GM21737 (cell line): ENCODE measurements around the gene OPRL1.

Source experiments
- ATAC-seq: cut with Tn5 transposase; IDR thresholded peaks from one replicate; pipeline ENCODE4 v1.9.1; 2021; ENCODE audit warnings: mild to moderate bottlenecking, moderate library complexity; ENCODE audit not compliant: unreplicated experiment

OPRL1 gene

DNA sequence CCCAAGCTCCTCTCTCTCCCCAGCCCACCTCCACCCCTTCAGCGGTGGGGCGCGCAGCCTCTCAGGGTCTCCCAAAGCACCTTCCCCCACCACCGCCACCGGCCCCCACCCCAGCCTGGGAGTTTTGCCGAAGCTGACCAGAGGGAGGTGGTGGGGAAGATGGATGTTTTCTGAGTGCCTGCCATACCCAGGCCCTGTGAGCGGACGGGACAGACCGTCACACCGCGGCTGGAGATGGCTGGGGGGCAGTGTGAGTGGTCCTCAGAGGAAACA lies 38.2 kb upstream of the OPRL1 start:
- no peak for ATAC-seq

DNA sequence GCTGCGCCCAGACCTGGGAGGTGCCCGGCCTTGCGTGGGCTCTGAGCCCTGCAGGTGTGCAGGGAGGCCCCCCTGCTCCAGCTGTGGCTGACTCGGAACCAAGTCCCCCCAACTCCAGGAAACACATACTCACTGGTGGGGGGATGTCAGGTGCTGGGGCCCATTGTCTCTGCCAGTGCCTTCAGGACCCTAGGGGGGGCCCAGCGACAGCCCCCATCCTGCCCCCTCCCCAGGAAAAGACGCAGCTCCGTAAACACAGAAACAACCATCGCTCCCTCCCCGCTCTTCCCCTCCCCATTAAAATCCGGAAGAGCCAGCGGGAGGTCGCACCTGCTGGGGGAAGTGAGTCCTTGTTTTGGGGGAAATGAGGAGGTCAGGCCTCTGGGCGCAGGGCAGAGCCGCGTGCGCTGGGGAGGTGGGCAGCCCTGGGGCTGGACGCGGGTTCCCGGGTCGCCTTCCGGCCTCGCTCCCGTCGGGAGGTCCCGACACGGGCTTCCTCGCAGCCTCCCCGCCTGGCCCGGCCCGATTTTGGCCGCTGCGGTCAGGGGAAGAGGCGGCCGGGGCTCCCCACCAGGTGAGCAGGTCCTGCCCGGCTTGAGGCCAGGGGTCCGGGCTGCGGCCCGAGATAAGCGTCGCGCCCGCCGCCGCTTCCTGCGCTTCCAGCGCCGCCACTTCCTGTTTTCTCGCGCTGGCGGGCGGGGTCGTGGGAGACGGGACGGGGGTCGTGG lies 37.7 kb upstream of the OPRL1 start:
- no peak for ATAC-seq

DNA sequence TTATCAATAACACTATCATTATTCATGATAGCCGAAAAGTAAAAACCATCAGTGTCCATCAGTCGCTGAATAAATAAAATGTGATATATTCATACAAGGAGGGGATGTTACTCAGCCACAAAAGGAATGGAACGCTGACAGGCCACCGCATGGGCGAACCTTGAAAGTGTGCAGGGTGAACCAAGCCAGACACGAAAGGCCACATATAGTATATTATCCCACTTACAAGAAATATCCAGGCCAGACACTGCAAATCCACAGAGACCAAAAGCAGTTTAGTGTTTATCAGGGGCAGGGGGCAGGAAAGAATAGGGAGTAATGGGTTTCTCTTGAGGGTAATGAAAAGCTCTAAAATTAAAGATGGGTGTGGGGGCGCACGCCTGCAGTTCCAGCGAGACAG lies 36.1 kb upstream of the OPRL1 start:
- ATAC-seq, result no peak

DNA sequence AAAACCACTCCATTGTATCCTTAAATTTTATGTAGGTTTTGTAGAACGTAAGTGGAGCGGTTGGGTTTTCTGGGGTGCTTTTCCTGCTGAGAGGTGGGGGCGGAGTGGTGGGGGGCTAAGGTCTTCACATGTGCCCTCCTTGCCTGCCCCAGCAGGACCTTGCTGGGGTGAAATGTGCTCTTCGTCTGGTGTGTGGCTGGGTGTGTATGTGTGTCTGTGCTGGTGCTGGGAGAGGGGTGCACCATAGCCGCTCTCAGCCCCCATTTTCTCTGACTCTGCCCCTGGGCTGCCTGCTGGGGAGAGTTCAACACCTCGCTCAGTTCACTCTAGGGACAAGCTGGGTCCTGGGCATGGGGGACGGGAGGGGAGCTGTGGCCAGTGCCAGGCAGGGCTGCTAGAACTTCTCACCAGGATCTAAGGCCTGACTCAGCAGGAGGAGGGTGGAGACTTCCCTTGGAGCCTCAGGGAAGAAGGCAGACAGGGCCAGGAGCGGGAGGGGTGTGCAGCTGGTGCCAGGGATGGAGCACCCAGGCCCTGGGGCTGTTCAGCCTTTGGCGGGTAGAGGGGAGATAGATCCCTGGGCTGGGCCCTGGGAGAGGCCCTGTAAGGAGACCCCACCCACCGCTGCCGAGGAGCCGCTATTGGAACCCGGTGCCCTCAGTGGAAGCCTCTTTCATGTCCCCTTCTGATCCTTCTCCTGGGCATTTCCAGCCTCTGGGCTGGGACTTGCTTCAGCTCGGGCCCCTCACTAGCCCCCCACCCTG lies 35.2 kb upstream of the OPRL1 start:
- ATAC-seq, result no peak

DNA sequence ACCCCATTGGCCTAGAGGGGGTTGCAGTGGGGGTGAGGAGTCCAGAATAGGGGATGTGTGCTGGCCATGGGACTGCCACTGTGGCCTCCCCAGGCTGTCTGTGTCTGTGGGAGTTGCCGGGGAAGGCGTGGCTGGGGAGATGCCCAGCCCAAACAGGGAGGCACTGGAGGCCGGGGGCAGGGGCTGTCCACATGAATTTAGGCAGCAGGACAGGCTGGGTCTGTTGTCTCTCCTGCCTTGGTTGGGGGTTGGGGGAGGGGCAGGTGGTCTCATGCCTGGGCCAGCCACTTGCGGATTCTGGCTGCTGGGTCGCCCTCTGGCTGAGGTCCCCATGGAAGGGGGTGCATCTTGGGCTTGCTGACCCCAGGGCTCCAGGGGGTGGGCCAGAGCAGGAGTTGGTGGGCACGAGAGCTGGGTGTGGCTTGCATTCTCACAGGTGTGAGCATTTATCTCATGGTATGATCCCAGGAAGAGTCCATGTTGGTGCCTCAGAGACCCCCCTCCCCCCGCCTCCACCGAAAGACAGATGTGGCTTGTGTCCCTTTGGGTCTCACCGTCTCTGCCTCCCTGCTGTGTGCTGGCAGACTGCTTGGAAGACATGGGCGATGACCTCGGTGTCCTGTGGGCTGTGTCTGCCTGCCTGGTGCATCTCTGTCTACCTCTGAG lies 34.4 kb upstream of the OPRL1 start:
- ATAC-seq, result no peak

DNA sequence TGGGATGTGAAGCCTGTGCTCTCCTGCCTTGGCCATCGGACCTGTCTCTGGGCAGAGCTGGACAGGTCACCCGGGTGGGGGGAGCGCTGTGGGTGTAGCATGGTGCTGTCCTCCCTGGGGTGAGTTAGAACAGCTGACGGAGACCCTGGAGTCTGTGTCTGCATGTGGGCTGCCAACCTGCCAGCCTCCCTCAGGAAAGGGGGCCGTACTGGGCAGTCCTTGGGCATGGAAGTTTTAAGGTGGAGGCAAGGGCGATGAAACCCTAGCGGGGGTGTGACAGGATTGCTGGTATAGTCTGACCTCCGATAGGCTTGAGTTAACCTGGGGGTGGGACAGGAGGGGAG lies 32.9 kb upstream of the OPRL1 start:
- ATAC-seq, result no peak

DNA sequence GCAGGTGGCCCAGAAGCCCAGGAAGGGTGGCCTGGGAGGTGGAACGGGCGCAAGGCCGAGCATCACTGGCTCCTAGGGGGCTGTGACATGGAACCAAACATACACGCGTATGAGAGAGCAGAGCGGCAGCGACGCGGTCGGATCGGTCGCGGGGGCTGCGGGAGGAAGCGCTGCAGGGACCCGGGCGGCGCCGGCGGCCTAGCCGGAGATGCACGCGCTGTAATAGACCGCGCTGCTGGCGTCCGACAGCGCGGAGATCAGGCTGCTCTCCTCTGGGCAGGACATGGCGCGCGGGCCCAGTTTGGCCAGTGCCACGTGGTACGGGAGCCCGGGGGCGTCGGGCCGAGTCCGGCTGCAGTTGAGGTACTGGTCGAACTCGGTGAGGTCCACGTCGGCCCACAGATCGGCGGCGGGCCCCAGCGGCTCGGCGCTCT lies 31.9 kb upstream of the OPRL1 start:
- ATAC-seq, result no peak

DNA sequence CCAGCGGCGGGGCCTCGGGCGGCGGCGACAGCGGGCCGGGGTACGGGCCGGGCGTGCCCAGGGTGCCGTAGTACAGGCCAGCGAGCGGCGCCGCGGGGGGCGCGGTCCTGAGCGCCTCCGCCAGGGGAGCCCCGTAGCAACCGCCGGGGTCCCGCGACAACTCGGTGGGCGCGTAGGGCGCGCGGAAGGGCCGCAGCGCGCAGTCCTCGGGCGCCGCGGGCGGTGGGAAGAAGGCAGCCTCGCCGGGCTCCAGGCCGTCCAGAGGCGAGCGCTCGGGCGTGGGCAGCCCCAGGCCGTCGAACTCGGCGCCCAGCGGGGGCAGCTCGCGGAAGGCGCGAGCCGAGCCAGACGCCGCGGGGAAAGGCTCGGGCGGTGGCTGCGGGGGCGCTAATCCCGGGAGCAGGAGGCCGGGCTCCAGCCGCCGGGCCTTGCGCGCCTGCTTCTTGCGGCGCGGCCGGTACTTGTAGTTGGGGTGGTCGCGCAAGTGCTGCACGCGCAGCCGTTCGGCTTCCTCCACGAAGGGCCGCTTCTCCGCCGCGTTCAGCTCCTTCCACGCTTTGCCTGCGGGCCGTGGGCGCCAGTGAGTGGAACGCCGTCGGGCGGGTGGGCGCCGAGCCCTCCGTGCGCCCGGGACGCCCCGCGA lies 31.4 kb upstream of the OPRL1 start:
- ATAC-seq, result no peak

DNA sequence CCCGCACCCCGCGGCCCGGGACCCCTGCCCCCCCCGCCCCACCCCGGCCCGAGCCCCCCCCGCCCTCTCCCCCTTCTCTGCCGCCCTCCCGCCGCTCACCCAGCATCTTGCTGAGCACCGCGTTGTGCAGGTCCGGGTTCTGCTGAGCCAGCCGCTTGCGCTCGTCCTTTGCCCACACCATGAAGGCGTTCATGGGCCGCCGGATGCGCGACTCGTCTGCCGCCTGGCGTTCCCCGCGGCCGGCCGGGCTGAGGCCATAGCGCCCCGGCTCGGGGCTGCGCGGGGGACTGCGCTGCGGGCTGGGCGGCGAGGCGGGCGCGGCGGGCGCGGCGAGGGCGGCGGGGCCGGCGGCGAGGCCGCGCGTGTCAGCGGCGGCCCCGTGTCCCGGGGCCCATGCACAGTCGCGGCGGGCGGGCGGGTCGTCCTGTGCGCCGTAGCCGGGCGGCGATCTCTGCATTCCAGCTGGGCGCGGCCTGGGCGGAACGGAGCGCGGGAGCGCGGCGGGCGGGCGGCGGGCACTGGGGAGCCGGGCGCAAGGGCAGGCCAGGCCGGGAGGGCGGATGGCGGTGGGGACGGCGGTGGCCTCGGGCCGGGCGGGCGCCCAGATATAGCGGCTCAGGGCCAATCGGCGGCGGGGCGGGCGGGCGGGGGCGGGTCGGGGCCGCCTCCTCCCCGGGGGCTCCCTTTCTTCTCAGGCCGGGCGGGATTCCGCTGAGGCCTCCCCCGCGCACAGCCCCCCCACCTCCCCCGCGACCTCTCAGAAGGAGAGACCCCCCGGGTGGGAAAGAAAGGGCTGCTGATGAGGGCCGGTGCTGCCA lies 30.6 kb upstream of the OPRL1 start, which contains the start of gene SOX18:
Gene SOX18 (minus strand): TSS at position 580 of the 818 bp plus-strand sequence. CDS start 123 bp downstream, at position 457.
- no peak for ATAC-seq

DNA sequence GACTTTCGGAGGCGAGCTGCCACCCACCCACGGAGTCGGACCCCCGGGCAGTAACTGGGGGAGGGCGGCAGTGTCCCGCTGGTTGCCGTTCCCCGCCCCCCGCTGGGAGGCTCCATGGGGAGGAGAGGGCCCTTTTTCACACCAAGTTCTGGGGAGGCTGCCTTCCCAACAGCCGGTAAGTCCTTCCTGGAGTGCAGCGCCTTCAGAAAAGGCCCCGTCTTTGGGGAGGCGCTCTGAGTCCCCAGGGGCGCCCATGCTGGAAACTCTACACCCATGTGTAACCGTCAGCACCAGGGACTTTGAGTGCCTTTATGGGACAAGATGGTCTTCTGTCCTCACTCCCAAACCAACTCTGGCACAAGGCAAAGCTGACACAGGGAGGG lies 30.0 kb upstream of the OPRL1 start:
- ATAC-seq, result no peak

DNA sequence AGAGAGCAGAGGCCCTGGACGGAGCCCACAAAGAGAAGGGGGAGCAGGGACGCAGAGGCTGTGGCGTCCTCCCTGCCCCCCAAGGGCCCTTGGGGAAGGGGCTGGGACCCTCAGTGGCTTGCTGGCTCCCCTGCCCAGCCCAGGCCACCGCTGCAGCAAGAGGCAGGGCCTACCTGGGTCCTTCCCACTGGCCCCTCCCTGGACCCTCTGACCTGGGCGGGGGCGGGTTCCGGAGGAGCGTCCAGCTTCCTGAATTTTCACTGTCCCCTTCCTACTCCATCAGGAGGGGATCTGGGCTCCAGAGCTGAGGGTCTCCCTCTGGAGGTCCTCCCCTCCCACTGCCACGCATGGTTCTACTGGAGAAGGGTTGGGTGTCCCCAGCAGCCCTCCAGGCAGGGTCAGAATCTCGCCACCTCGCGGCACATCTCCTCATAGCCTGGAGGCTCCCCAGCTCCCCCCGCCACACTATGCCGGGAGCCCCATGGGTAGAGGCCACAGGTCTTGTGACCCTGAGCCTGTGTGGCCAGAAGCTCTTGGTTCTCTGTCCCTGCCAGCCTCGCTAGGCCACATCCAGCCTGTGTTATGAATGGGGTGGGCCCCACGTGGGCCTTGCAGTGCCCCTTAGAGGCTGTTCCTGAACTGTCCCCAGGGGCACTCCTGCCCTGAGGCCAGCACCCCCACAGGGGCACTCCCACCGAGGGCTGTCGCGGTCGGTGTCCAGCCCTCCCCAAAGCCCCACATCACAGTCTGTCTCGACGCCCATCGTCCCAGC lies 29.4 kb upstream of the OPRL1 start:
- no peak for ATAC-seq

DNA sequence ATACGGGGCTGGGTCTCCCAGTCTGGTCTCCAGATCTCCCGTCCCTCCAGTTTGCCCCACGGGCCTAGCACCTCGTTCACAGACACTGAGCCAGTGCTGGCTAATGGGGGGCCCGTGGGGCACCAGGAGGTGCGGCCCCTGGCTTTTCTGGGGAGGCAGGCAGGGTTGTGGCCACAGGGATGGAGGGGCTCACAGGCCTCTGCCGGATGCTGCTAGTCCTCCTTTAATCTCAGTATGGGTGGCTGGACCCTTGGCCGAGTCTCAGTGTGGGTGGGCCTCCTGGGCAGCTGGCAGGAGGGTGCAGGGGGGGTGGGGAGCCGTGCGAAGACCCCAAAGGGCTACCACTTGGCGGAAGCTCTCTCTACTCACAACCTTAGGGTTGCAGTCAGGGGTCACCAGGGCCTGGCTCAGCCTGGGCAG lies 28.8 kb upstream of the OPRL1 start:
- no peak for ATAC-seq

DNA sequence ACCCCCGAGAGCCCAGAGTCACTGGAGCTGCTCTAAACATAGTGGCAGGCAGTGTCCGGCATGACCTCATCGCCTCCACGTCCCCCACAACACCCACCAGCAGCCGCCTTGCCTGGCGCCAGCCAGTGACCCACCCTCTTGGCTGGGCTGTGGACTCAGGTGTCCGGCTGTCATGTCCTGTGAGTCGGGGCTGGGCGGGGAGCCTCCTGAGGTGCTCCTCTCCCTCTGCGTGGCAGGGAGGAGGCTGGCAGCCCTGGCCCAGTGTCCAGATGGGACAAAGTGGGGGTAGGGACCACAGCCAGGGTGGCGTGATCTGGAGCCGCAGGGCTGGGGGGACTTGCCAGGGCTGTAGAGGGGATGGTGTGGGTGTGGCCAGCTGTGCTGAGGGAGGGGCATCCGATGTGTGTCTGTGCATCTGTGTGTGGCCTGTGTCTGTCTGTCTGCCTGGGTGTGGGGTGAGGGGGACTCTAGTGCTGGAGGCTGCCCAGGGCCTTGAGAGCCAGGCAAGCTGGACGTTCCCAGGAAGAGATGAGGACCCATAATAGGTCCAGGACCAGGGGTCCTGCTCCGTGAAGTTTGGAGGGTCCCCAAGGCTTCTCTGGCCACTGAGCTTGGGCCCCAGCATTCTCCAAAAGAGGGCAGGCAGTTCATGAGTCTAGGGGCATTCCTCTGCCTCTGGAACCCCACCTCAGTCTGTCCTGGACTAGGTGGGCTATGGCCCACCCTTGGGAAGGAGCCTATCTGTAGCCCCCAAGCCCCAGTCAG lies 28.1 kb upstream of the OPRL1 start:
- no peak for ATAC-seq

DNA sequence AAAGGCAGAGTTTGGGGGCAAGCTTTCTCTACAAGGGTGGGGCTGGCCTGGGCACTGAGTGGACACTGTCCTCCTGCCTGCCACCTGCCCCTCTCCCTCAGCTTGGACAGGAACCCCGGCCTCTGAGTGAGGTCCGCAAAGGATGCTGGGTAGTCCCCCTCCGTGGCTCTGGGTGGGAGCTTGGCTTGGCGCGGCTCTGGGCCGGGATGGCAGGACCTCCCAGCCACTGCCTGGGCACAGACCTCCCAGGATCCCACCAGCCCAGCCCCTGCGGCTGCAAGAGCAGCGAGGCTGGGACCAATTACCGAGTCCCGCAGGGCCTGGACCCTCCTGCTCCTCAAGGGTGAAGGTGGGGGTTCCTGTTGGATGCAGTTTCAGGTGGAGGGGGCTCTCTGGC lies 27.6 kb upstream of the OPRL1 start:
- no peak for ATAC-seq

DNA sequence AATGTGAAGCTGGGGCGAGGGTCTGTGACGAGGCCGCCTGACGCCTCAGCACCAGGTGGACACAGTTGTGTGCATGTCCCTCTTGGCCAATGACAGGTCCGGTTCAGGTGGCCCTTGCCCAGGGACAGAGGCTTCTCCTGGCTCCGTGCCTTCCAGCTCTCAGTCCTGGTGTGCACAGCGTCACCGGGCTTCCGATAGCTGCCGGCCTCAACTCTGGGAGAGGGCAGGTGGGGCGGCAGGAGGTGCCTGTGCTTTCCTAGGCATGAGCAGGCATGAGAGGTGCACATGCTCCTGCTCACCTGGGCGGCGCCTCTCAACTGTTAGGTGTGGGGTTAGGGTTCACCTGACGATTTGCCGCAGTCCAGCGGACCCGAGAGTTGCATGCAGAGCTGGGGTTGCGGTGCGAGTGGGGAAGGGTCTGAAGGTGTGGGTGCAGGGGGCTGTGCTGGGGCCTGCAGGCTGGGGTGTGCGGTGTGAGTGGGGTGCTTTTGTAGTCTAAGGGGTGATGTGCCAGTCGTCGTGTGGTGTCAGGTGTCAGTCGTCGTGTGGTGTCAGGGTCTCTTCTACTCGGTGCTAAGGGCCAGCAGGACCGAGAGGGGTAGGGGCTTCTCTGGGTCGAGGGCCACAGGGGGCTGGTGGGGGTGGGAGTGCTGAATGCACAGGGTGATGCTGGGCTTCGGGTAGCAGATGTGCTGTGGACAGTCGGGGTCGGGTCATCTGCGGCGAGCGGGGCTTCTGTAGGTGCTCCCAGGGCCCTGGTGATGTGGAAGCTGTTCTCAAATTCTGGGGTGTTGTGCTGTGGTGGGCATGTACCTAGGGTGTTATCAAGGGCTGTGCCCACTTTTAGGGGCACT lies 26.7 kb upstream of the OPRL1 start:
- ATAC-seq, result no peak

DNA sequence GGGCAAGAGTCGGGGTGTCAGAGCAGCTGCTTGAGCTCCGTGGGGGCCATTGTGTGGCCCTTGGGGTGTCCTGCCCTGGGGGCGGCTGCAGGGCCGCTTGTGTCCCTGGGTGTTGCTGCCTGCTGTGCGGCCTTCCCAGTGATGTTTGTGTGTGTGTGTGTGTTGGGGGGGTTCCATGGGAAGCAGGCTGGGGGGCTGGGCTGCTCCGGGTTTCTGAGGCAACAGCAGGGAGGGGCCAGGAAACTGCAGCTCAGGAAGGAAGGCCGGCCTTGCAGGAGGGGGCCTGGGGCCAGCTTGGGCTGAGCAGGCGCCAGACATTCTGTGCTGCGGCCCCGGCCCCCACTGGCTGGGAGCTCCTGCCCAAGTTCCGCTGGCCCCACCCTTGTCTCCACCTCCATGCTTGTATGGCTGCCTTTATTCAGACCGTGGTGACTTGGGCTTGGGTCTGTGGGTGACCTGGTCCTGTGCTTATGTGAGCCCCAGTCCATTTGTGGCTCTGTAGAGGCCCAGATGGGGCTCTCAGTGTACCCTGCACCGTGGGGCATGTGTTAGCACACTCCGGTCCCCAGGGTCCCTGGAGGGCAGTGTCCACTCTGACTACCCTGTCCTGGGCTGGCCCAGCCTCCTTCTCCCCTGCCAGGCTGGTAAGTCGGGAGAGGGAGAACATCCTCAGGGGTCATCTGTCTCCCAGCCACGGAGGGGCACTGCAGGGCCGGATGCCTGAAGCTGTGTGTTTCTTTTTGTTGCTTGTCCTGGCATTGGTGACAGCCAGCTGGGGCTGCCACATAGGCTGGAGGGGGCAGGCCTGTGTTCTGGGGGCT lies 25.8 kb upstream of the OPRL1 start:
- no peak for ATAC-seq

DNA sequence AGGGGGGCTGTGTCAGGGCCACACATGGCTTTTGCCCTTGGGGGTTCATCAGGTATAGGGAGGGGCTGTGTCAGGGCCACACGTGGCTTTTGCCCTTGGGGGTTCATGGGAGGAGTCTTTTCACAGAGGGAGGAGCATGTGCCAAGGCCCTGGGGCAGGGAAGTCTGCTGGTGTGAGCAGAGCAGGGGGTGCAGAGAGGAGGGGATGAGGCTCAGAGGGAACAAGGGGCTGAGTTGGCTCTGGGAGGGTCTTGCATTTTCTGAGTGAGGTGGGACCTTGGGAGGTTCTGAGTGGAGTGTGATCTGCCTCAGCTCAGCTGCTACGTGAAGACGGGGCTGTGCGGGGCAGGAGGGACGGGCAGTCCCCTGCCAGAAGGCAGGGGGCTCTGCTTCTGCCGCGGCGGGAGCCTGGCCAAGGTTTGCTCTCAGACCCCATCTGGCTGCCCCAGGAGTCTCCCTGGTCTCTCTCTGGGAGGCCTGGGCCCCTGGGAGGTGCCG lies 24.4 kb upstream of the OPRL1 start:
- ATAC-seq, result no peak
